GM12874 (cell line): ENCODE measurements around the gene MME.

Source experiments
- TF ChIP-seq, protein P1 (sequence below): IDR thresholded peaks from 2 replicates; pipeline ENCODE4 v1.5.1; 2011; ENCODE audit warnings: low read depth, mild to moderate bottlenecking, control low read depth, low read length, moderate library complexity; ENCODE audit not compliant: insufficient read depth

Gene MME

DNA sequence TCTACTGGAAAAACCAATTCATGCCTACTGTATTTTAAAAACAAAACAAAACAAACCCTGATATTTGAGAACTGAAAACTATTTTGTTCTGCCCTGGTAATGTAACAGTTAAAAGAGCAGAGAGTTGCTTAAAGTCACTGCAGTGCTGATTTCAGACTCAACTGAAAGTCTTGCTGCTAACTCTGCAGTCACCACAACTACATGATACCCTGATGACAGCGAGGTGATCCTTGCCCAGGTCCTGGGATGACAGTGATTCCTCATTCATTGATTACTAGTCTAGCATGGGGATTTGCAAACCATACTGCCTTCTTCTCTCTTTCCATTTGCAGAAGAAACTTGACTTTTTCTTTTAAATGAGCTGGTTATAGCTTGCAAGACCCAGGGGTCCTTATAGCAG lies 67.5 kb downstream of the MME start:
- TF ChIP-seq, protein P1, sequence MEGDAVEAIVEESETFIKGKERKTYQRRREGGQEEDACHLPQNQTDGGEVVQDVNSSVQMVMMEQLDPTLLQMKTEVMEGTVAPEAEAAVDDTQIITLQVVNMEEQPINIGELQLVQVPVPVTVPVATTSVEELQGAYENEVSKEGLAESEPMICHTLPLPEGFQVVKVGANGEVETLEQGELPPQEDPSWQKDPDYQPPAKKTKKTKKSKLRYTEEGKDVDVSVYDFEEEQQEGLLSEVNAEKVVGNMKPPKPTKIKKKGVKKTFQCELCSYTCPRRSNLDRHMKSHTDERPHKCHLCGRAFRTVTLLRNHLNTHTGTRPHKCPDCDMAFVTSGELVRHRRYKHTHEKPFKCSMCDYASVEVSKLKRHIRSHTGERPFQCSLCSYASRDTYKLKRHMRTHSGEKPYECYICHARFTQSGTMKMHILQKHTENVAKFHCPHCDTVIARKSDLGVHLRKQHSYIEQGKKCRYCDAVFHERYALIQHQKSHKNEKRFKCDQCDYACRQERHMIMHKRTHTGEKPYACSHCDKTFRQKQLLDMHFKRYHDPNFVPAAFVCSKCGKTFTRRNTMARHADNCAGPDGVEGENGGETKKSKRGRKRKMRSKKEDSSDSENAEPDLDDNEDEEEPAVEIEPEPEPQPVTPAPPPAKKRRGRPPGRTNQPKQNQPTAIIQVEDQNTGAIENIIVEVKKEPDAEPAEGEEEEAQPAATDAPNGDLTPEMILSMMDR = no peak

DNA sequence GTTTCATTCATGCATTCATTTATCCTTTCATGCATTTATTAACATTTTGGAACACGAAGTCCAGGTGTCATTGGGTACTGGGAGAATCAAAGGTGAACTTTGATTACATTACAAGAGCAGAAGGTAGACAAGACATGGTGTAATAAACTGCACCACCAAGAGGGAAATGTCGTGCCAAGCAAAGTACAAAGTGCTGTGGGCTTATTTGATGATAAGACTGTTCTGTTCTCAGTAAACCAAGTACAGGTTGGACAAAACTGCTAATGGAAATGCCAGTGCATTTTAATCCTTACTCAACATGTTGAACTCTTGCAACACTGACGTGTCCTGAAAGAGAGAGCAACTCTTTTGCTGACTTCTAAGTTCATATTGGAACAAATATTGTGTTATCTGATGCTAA lies 69.4 kb downstream of the MME start:
- TF ChIP-seq, protein P1 = no peak

DNA sequence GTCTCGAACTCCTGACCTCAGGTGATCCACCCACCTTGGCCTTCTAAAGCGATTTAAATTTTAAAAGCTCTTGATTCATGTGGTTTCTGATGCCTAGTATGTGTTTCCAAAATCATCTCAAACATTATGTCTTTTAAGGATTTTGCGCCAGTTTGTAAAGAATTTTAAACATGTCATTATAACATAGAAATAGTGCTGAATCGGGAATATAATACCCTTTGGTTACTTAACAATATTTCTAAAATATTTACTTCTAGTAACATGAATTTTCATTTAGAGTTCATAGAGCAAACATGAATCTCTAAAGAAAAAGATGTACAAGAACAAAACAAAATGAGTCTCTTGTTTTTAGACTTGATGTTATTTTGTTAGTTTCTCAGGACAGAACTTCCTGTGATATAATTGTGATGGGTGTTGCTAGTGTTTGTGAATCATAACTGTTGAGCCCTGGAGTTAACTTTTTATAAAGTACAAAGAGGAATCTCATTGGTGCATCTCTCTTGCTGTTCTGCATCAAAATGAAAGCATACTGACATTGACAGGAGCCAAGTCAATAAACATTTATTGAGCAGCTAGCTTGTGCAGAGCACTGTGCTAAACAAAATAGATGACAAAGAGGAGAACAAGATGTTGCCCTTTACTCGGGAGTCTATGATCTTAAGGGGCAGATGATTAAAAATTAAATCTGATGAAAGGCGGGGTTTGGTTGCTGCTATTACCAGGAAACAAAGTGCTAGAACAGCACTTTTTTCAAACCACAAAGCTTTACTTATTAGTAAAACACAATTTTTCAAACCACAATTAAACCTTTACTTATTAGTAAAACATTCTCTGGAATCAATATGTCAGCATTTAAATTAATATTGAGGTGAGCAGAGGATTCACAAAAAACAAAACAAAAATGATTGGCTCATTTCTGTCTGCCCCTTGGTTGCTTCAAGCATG lies 73.4 kb downstream of the MME start:
- TF ChIP-seq, protein P1 = no peak

DNA sequence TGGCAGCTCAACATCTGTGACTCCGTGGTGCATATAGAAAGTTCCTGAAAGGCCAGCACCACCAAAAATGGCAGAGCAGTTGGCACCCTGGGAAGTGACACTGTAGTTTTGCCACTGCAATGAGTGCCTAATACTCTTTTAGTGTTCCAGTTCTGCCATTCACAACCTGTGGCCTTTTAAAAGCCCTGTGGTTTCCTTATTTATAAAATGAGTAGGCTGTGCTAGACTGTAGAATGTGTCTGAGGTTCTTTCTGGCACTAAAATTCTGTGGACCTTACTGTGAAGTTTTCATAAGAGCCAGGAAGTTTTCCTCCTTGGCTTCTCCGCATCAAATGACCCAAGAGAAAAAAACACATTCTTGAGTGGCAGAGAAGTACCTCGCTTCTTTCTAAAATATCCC lies 74.1 kb downstream of the MME start:
- TF ChIP-seq, protein P1 = no peak

DNA sequence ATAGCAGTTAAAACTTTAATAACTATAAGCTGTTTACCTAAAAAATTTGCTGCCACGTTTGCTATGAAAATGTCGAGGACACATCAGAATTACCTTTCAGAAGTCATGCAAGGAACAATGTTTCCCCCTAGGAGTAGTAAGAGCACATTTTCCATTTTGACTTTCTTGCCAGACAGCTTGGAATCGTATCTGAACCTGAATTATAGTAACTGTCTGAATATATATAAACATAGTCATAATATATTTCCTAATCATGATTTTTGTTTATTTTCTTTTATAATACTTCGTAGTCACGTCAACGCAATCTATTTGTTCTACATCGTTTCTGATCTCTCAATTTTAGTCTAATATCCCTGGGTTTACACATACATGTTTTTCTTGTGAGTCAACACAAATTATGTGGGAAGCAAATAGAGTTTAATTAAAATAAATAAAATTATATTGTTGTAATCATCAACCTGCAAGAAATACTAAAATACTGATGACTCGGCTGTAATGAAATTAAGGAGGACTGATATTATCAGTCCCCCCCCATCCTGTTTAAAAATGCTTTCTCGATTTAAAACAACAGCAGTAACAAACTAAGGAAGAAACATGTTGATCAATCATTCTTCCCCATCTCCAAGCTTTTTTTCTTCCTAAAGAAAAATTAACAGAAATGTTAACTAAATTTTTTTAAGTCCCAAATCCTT lies 78.4 kb downstream of the MME start:
- TF ChIP-seq, protein P1 = no peak

DNA sequence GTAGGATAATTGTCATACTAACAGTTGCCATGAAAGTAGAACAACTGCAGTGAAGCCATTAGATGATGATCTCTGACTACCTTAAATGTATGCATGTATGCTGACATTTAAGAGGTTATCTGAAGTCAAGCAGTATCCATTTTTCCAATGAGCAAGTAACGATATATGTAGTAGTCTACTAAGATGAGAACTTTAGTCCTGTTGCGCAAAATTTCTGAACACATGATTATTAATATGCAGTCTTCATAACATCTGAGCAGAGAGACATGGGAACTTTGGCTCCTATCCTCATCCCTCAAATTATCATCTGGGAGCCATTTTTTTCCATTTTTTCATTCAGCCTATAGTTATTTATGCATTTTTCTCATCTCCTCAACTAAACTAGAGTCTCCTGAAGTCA lies 79.2 kb downstream of the MME start:
- TF ChIP-seq, protein P1 = no peak

DNA sequence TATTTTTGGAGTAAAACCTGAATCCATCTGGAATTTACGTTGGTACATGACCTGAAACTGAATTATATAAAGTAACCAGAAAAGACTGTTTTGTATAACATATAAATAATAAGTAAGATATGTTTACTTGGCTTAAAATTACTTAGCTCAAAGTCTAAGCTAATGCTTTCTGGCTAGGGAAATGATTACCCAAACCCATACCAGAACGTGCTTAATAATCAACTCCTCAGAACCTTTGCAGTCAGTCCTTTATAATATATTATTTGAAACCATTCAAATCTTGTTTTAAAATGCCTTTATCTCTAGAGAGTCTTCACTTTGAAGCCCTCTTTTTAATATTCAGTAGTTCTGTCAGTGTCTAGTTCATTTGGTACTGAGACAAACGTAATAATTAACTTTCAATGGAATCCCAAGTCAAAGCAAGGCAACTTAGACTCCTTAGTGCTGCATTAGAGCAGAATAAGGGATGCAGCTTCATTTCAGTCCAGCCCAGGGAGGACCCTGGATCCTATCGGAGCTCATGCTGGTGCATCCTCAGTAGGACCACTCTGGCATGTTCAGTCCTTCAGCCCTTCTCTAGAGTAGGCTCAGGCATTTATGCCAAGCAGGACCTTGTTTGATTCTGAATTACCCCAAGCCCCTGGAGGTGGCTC lies 81.6 kb downstream of the MME start:
- TF ChIP-seq, protein P1 = no peak
